ENCODE measurements around the gene MOSPD3. TPM values are rescaled to one million over a fixed set of nuclear protein-coding genes. Genes with fewer than 3 reads are reported as not detected.

MOSPD3 gene
- total RNA-seq, 1 experiment from 2014 or later, result 16.7 TPM

GRCh38 chr7:100639995-100640516, 27.7 kb downstream of the MOSPD3 start:
- H3K4ac ChIP-seq (ENCODE audit: low read depth, low read length), result no peak overlapping the region
- H3K27me3 ChIP-seq (ENCODE audit: insufficient read depth, low read length), result no peaks in the 10 kb centered on the region
- Mint-ChIP-seq H3K27ac (peak overlapping the region in 2 of 3 experiments; percentile 51 to 65; a peak in 1 of 7 replicates), H3K27me3 (ENCODE audit: low read depth) (peaks cover 13% of the 10 kb centered on the region), H3K36me3 (ENCODE audit: insufficient read depth in 1 of 3, low read depth in 3 of 3) (no peaks in the 10 kb centered on the region), H3K9me3 (no peaks in the 10 kb centered on the region; a peak in 1 of 5 replicates), H3K4me3 (no peak overlapping the region), H3K4me1 (peaks cover 6 to 37% of the 10 kb centered on the region in 2 experiments)
- no peak overlapping the region for H3K27ac ChIP-seq (ENCODE audit: insufficient read length, low read depth, low read length)
- H3K23me2 ChIP-seq (ENCODE audit: insufficient read length, low read depth, low read length, poor library complexity, severe bottlenecking), result no peaks in the 10 kb centered on the region
- no peak overlapping the region for H3K56ac ChIP-seq (ENCODE audit: insufficient read length, low read depth, low read length)
- no peaks in the 10 kb centered on the region for H3K79me2 ChIP-seq (ENCODE audit: insufficient read depth, low read length)
- H2AFZ ChIP-seq (ENCODE audit: low read length), result no peak overlapping the region
- no peak overlapping the region for H3K23ac ChIP-seq (ENCODE audit: insufficient read length, low read depth, low read length)
- no peak overlapping the region for H3K4me2 ChIP-seq (ENCODE audit: insufficient read depth, insufficient read length, low read length)
- H3T11ph ChIP-seq (ENCODE audit: low read length), result no peak overlapping the region
- no peaks in the 10 kb centered on the region for H3K4me1 ChIP-seq (ENCODE audit: insufficient read depth, low read length)
- H2BK15ac ChIP-seq (ENCODE audit: low read depth, low read length), result no peak overlapping the region
- H2BK120ac ChIP-seq (ENCODE audit: low read depth, low read length, poor library complexity, severe bottlenecking), result no peak overlapping the region
- WGBS (ENCODE audit: extremely low coverage, insufficient read length, low lambda C conversion rate), result no CpG with 5 or more reads among the region's 17 CpGs
- H3K14ac ChIP-seq (ENCODE audit: insufficient read depth, low read length), result no peak overlapping the region
- no peaks in the 10 kb centered on the region for H3K9me3 ChIP-seq (ENCODE audit: control insufficient read depth, low read depth, low read length)
- no peak overlapping the region for H3K18ac ChIP-seq (ENCODE audit: insufficient read length, low read depth, low read length)
- no peak for DNase-seq
- no peak for TF ChIP-seq CTCF (conservative IDR thresholded peaks at IDR 0.05)
- no peak overlapping the region for H4K91ac ChIP-seq (ENCODE audit: insufficient read length, low read depth, low read length)
- H4K20me1 ChIP-seq (ENCODE audit: control insufficient read depth, insufficient read depth, insufficient read length), result no peaks in the 10 kb centered on the region
- H4K8ac ChIP-seq (replicated peaks; ENCODE audit: insufficient read length, low read depth, low read length), result no peak overlapping the region
- no peak overlapping the region for H4K5ac ChIP-seq (ENCODE audit: insufficient read length, low read depth, low read length)
- no peaks in the 10 kb centered on the region for H3K79me1 ChIP-seq (ENCODE audit: insufficient read depth, low read depth, low read length, poor library complexity, severe bottlenecking)
- no peak overlapping the region for H3K9ac ChIP-seq (ENCODE audit: extremely low read depth, insufficient read length, low read length)
- no peak overlapping the region for H2BK5ac ChIP-seq (ENCODE audit: insufficient read length, low read length)
- no peak overlapping the region for H2BK12ac ChIP-seq (ENCODE audit: insufficient read length, low read depth, low read length)
- H2BK20ac ChIP-seq (ENCODE audit: low read depth, low read length, poor library complexity, severe bottlenecking), result no peak overlapping the region
- H2AK5ac ChIP-seq (ENCODE audit: insufficient read length, low read length), result no peak overlapping the region
